Lower lobe of right lung (tissue), 2 donors: Measurements from ENCODE around the gene KRT3. TPM values are rescaled to one million over a fixed set of nuclear protein-coding genes. Genes with fewer than 3 reads are reported as not detected.

ENCODE experiments used
- ATAC-seq, 2 donors: fragments of 200-7000 bp; cut with Tn5 transposase; one replicate each; pipeline ENCODE4 v1.9.1; 2020 to 2022; ENCODE audit warnings: mild to moderate bottlenecking in 2 of 2, moderate library complexity in 2 of 2
- DNase-seq: peaks from one replicate; pipeline ENCODE4 v3.0.0-alpha.2; 2020
- H3K27ac ChIP-seq: fragments of 200-600 bp; one replicate; pipeline ENCODE4 v1.8.0; 2022
- H3K27me3 ChIP-seq: fragments of 200-600 bp; one replicate; pipeline ENCODE4 v1.8.0; 2022; ENCODE audit warnings: low read depth
- H3K36me3 ChIP-seq: fragments of 200-600 bp; one replicate; pipeline ENCODE4 v1.8.0; 2022; ENCODE audit warnings: mild to moderate bottlenecking
- H3K4me1 ChIP-seq: fragments of 200-600 bp; one replicate; pipeline ENCODE4 v1.8.0; 2022
- H3K4me3 ChIP-seq: fragments of 200-600 bp; one replicate; pipeline ENCODE4 v1.8.0; 2022; ENCODE audit warnings: mild to moderate bottlenecking
- H3K9me3 ChIP-seq: fragments of 200-600 bp; one replicate; pipeline ENCODE4 v1.8.0; 2022
- intact Hi-C: fragments of 100-400 bp; cut with DNase I; formaldehyde crosslinking; loops from one replicate; pipeline ENCODE4 v1.11.0; 2022
- total RNA-seq: library from RNA; stranded (reverse); fragmentation: NEBNext Ultra II Directional; extraction: Animal tissue kit (Norgen Biotek cat#: 25700); gene quantifications from one replicate; pipeline ENCODE4 v1.2.1, GENCODE V29; 2021
- TF ChIP-seq, protein P1 (sequence below): fragments of 200-600 bp; IDR thresholded peaks from one replicate; pipeline ENCODE4 v1.8.0; 2022; ENCODE audit warnings: antibody characterized with exemption, mild to moderate bottlenecking
- donor health status: DM: no; HTN: yes; CAD: no; lungs with severe emphysema.

Gene KRT3
- total RNA-seq, 1 donor from 2014 or later = not detected

GRCh38 chr12:52800259-52800917 is 4.5 kb upstream of the KRT3 start:
- DNase-seq = no peak
- no peak overlapping the region for H3K27ac ChIP-seq

GRCh38 chr12:52799505-52800211 is 3.7 kb upstream of the KRT3 start:
- Histone ChIP-seq H3K9me3 (no peaks in the 10 kb centered on the region), H3K36me3 (no peaks in the 10 kb centered on the region), H3K4me1 (peaks cover 23% of the 10 kb centered on the region), H3K27ac (no peak overlapping the region), H3K27me3 (peaks cover 7% of the 10 kb centered on the region), H3K4me3 (no peak overlapping the region)
- DNase-seq = no peak
- no peak for ATAC-seq
- intact Hi-C loops = no loop called here
- TF ChIP-seq, protein P1, sequence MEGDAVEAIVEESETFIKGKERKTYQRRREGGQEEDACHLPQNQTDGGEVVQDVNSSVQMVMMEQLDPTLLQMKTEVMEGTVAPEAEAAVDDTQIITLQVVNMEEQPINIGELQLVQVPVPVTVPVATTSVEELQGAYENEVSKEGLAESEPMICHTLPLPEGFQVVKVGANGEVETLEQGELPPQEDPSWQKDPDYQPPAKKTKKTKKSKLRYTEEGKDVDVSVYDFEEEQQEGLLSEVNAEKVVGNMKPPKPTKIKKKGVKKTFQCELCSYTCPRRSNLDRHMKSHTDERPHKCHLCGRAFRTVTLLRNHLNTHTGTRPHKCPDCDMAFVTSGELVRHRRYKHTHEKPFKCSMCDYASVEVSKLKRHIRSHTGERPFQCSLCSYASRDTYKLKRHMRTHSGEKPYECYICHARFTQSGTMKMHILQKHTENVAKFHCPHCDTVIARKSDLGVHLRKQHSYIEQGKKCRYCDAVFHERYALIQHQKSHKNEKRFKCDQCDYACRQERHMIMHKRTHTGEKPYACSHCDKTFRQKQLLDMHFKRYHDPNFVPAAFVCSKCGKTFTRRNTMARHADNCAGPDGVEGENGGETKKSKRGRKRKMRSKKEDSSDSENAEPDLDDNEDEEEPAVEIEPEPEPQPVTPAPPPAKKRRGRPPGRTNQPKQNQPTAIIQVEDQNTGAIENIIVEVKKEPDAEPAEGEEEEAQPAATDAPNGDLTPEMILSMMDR = no peak

More at GRCh38 chr12:52800259-52800917, 4.5 kb upstream of the KRT3 start:
- intact Hi-C loops = no loop called here
- Histone ChIP-seq H3K36me3 (no peaks in the 10 kb centered on the region), H3K9me3 (no peaks in the 10 kb centered on the region), H3K4me1 (peaks cover 23% of the 10 kb centered on the region), H3K27me3 (peaks cover 8% of the 10 kb centered on the region), H3K4me3 (no peak overlapping the region)
- TF ChIP-seq, protein P1 = no peak
- no peak for ATAC-seq

- no peak overlapping the region for H3K4me3 ChIP-seq
- peaks cover 12% of the 10 kb centered on the region for H3K27me3 ChIP-seq
- ATAC-seq (peak; percentile 83 to 89), DNase-seq (no peak)
- H3K27ac ChIP-seq = no peak overlapping the region
- intact Hi-C loops = no loop called here
- TF ChIP-seq, protein P1 = no peak
- H3K36me3 ChIP-seq = no peaks in the 10 kb centered on the region
- H3K9me3 ChIP-seq = no peaks in the 10 kb centered on the region
- H3K4me1 ChIP-seq = peaks cover 23% of the 10 kb centered on the region
These were observed 3.0 kb upstream of the KRT3 start for GRCh38 chr12:52798671-52799504.

GRCh38 chr12:52798003-52798670 is 2.2 kb upstream of the KRT3 start:
- Histone ChIP-seq H3K9me3 (no peaks in the 10 kb centered on the region), H3K36me3 (no peaks in the 10 kb centered on the region), H3K27me3 (peaks cover 16% of the 10 kb centered on the region), H3K4me3 (no peak overlapping the region), H3K4me1 (peaks cover 23% of the 10 kb centered on the region), H3K27ac (no peak overlapping the region)
- DNase-seq = no peak
- intact Hi-C loops = no loop called here
- TF ChIP-seq, protein P1 = no peak
- ATAC-seq = no peak

DNA sequence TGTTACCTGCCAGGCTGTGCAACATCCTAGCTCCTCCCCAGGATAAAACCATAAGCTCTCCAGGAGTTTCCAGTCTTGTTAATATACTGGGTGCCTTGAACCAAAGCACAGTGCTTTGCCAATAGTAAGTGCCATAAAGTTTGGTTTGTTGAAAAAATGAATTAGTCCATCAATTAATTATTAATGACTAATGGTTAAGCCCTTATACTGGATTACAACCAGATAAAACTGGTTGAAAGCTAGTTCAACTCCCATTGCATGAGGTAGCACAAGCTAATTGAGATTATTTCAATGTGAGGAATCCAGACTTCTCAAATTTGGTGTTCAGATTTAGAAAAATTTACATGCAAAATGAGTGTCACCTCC is 1.6 kb upstream of the KRT3 start:
- Histone ChIP-seq H3K36me3 (no peaks in the 10 kb centered on the region), H3K27me3 (peaks cover 23% of the 10 kb centered on the region), H3K27ac (no peak overlapping the region), H3K4me1 (peaks cover 23% of the 10 kb centered on the region), H3K4me3 (no peak overlapping the region), H3K9me3 (no peaks in the 10 kb centered on the region)
- no peak for ATAC-seq
- DNase-seq = no peak
- intact Hi-C loops = no loop called here
- TF ChIP-seq, protein P1 = no peak
